ENCODE data around the gene PYDC1. TPM values are rescaled to one million over a fixed set of nuclear protein-coding genes. Genes with fewer than 3 reads are reported as not detected.

PYDC1 gene
- total and polyA plus RNA-seq, 4 donors: not detected

GRCh38 chr16:31214708-31215286 is 2.1 kb downstream of the PYDC1 start:
- intact Hi-C loops (cut with DNase I): loop anchor here in 1 of 2 donors (10.0 kb wide), 1 partner anchor 490 kb away; no protein-coding TSS in a partner anchor
- no peak for DNase-seq
- Histone ChIP-seq H3K27ac (ENCODE audit: low read depth in 1 of 2, low read length in 2 of 2) (no peak overlapping the region), H3K27me3 (ENCODE audit: control insufficient read depth in 1 of 2, insufficient read depth in 2 of 2, low read length in 1 of 2) (no peaks in the 10 kb centered on the region), H3K4me1 (ENCODE audit: control insufficient read depth in 1 of 2, insufficient read depth in 2 of 2, low read length in 2 of 2) (no peaks in the 10 kb centered on the region), H3K36me3 (ENCODE audit: control insufficient read depth in 1 of 2, insufficient read depth in 2 of 2, low read length in 1 of 2) (no peaks in the 10 kb centered on the region), H3K4me3 (ENCODE audit: low read length in 2 of 2) (peak overlapping the region in 1 of 2 donors; percentile 8), H3K9me3 (ENCODE audit: control insufficient read depth, low read length) (no peaks in the 10 kb centered on the region)
- 2 to 5% methylated on average over 50 to 58 of the region's 58 CpGs for WGBS, 2 donors
- ATAC-seq (ENCODE audit: low FRiP score): peak; percentile 44

GRCh38 chr16:31213877-31214707 is 2.8 kb downstream of the PYDC1 start, which contains the start of gene TRIM72:
Gene TRIM72 (plus strand): TSS chr16:31214119. CDS start chr16:31214739, 620 bp downstream.
- peak; percentile 9 for ATAC-seq (ENCODE audit: low FRiP score)
- Histone ChIP-seq H3K27ac (ENCODE audit: low read depth in 1 of 2, low read length in 2 of 2) (no peak within 1 kb of the TSS), H3K4me3 (ENCODE audit: low read length in 2 of 2) (peak within 1 kb of the TSS in 1 of 2 donors; percentile 8), H3K9me3 (ENCODE audit: control insufficient read depth, low read length) (no peaks in the 10 kb centered on the region), H3K27me3 (ENCODE audit: control insufficient read depth in 1 of 2, insufficient read depth in 2 of 2, low read length in 1 of 2) (no peaks in the 10 kb centered on the region), H3K4me1 (ENCODE audit: control insufficient read depth in 1 of 2, insufficient read depth in 2 of 2, low read length in 2 of 2) (no peaks in the 10 kb centered on the region), H3K36me3 (ENCODE audit: control insufficient read depth in 1 of 2, insufficient read depth in 2 of 2, low read length in 1 of 2) (no peaks in the 10 kb centered on the region)
- intact Hi-C loops (cut with DNase I): loop anchor here in 1 of 2 donors (10.0 kb wide), 1 partner anchor 491 kb away; no protein-coding TSS in a partner anchor
- no peak for DNase-seq
- 71 to 87% methylated on average over 14 to 25 of the region's 25 CpGs for WGBS, 2 donors

- Histone ChIP-seq H3K4me3 (ENCODE audit: low read length in 2 of 2) (no peak overlapping the region), H3K9me3 (ENCODE audit: control insufficient read depth, low read length) (no peaks in the 10 kb centered on the region), H3K4me1 (ENCODE audit: control insufficient read depth in 1 of 2, insufficient read depth in 2 of 2, low read length in 2 of 2) (no peaks in the 10 kb centered on the region), H3K27me3 (ENCODE audit: control insufficient read depth in 1 of 2, insufficient read depth in 2 of 2, low read length in 1 of 2) (no peaks in the 10 kb centered on the region), H3K36me3 (ENCODE audit: control insufficient read depth in 1 of 2, insufficient read depth in 2 of 2, low read length in 1 of 2) (no peaks in the 10 kb centered on the region), H3K27ac (ENCODE audit: low read depth in 1 of 2, low read length in 2 of 2) (no peak overlapping the region)
- ATAC-seq (ENCODE audit: low FRiP score): no peak
- no peak for DNase-seq
- WGBS, 2 donors: 88 to 98% methylated on average over 1 of the region's 1 CpG
- intact Hi-C loops (cut with DNase I): loop anchor here in 1 of 2 donors (10.0 kb wide), 1 partner anchor 491 kb away; no protein-coding TSS in a partner anchor
These were observed 3.6 kb downstream of the PYDC1 start for GRCh38 chr16:31213342-31213741.

- no peaks in the 10 kb centered on the region for H3K27me3 ChIP-seq (ENCODE audit: control insufficient read depth in 1 of 2, insufficient read depth in 2 of 2, low read length in 1 of 2)
- peak; percentile 32 to 54 for DNase-seq
- H3K4me3 ChIP-seq (ENCODE audit: low read length in 2 of 2): no peak overlapping the region
- H3K27ac ChIP-seq (ENCODE audit: low read depth in 1 of 2, low read length in 2 of 2): no peak overlapping the region
- no peak for ATAC-seq (ENCODE audit: low FRiP score)
- no peaks in the 10 kb centered on the region for H3K9me3 ChIP-seq (ENCODE audit: control insufficient read depth, low read length)
- H3K4me1 ChIP-seq (ENCODE audit: control insufficient read depth in 1 of 2, insufficient read depth in 2 of 2, low read length in 2 of 2): no peaks in the 10 kb centered on the region
- intact Hi-C loops (cut with DNase I): no loop called here
- 55 to 56% methylated on average over 6 of the region's 6 CpGs for WGBS, 2 donors
- H3K36me3 ChIP-seq (ENCODE audit: control insufficient read depth in 1 of 2, insufficient read depth in 2 of 2, low read length in 1 of 2): no peaks in the 10 kb centered on the region
These were observed 10.2 kb downstream of the PYDC1 start for GRCh38 chr16:31206776-31207175.

- 86 to 91% methylated on average over 9 of the region's 9 CpGs for WGBS, 2 donors
- H3K9me3 ChIP-seq (ENCODE audit: control insufficient read depth, low read length): no peaks in the 10 kb centered on the region
- no peak overlapping the region for H3K4me3 ChIP-seq (ENCODE audit: low read length in 2 of 2)
- no peaks in the 10 kb centered on the region for H3K27me3 ChIP-seq (ENCODE audit: control insufficient read depth in 1 of 2, insufficient read depth in 2 of 2, low read length in 1 of 2)
- no peak for ATAC-seq (ENCODE audit: low FRiP score)
- intact Hi-C loops (cut with DNase I): no loop called here
- peak; percentile 16 to 18 for DNase-seq
- no peaks in the 10 kb centered on the region for H3K4me1 ChIP-seq (ENCODE audit: control insufficient read depth in 1 of 2, insufficient read depth in 2 of 2, low read length in 2 of 2)
- H3K36me3 ChIP-seq (ENCODE audit: control insufficient read depth in 1 of 2, insufficient read depth in 2 of 2, low read length in 1 of 2): no peaks in the 10 kb centered on the region
- H3K27ac ChIP-seq (ENCODE audit: low read depth in 1 of 2, low read length in 2 of 2): no peak overlapping the region
These were observed 11.9 kb downstream of the PYDC1 start for GRCh38 chr16:31204871-31205666.

- Histone ChIP-seq H3K4me3 (ENCODE audit: low read length in 2 of 2) (peak within 1 kb of the TSS; percentile 5 to 45), H3K9me3 (ENCODE audit: control insufficient read depth, low read length) (no peaks in the 10 kb centered on the region), H3K4me1 (ENCODE audit: control insufficient read depth in 1 of 2, insufficient read depth in 2 of 2, low read length in 2 of 2) (no peaks in the 10 kb centered on the region), H3K27me3 (ENCODE audit: control insufficient read depth in 1 of 2, insufficient read depth in 2 of 2, low read length in 1 of 2) (no peaks in the 10 kb centered on the region), H3K36me3 (ENCODE audit: control insufficient read depth in 1 of 2, insufficient read depth in 2 of 2, low read length in 1 of 2) (no peaks in the 10 kb centered on the region), H3K27ac (ENCODE audit: low read depth in 1 of 2, low read length in 2 of 2) (no peak within 1 kb of the TSS)
- ATAC-seq (ENCODE audit: low FRiP score): peak; percentile 82
- DNase-seq: peak; percentile 85 to 86
- intact Hi-C loops (cut with DNase I): no loop called here
- WGBS, 2 donors: 6 to 8% methylated on average over 59 to 69 of the region's 69 CpGs
These were observed 14.2 kb downstream of the PYDC1 start, which contains the start of gene PYCARD for GRCh38 chr16:31202414-31203375. Gene PYCARD (minus strand): TSS chr16:31202760. CDS start chr16:31202690, 70 bp downstream.

- H3K27me3 ChIP-seq (ENCODE audit: control insufficient read depth in 1 of 2, insufficient read depth in 2 of 2, low read length in 1 of 2): no peaks in the 10 kb centered on the region
- peak; percentile 64 to 80 for DNase-seq
- peak overlapping the region in 1 of 2 donors; percentile 5 for H3K4me3 ChIP-seq (ENCODE audit: low read length in 2 of 2)
- no peaks in the 10 kb centered on the region for H3K36me3 ChIP-seq (ENCODE audit: control insufficient read depth in 1 of 2, insufficient read depth in 2 of 2, low read length in 1 of 2)
- H3K27ac ChIP-seq (ENCODE audit: low read depth in 1 of 2, low read length in 2 of 2): no peak overlapping the region
- no peaks in the 10 kb centered on the region for H3K4me1 ChIP-seq (ENCODE audit: control insufficient read depth in 1 of 2, insufficient read depth in 2 of 2, low read length in 2 of 2)
- intact Hi-C loops (cut with DNase I): no loop called here
- ATAC-seq (ENCODE audit: low FRiP score): peak; percentile 65
- H3K9me3 ChIP-seq (ENCODE audit: control insufficient read depth, low read length): no peaks in the 10 kb centered on the region
- 17 to 18% methylated on average over 31 to 35 of the region's 35 CpGs for WGBS, 2 donors
These were observed 15.1 kb downstream of the PYDC1 start for GRCh38 chr16:31201582-31202413.

Data from aorta (tissue), 5 donors.